MV-4-11 (cell line): ENCODE measurements around the gene LTBP1.
A peak's percentile ranks its signal among the peaks of the same experiment; 100 is the strongest.

Experiments used
- DNase-seq: peaks from one replicate; lab custom pipeline; 2025; lab: John Stamatoyannopoulos, UW

Gene LTBP1

GRCh38 chr2:33313039-33313438 lies 366.3 kb downstream of the LTBP1 start:
- DNase-seq: no peak

- no peak for DNase-seq
Observed at GRCh38 chr2:33314541-33314940, 367.8 kb downstream of the LTBP1 start.

GRCh38 chr2:33316328-33316727 lies 369.6 kb downstream of the LTBP1 start:
- DNase-seq: no peak

- DNase-seq: no peak
Observed at GRCh38 chr2:33317369-33318007, 370.7 kb downstream of the LTBP1 start.

- no peak for DNase-seq
Observed at GRCh38 chr2:33318456-33318855, 371.7 kb downstream of the LTBP1 start.

- no peak for DNase-seq
Observed at GRCh38 chr2:33320573-33320972, 373.8 kb downstream of the LTBP1 start.

- peak; percentile 66 for DNase-seq
Observed at GRCh38 chr2:33321236-33321771, 374.6 kb downstream of the LTBP1 start.

- DNase-seq: peak; percentile 23
Observed at GRCh38 chr2:33321876-33322483, 375.2 kb downstream of the LTBP1 start.

GRCh38 chr2:33322612-33323011 lies 375.9 kb downstream of the LTBP1 start:
- DNase-seq: no peak

GRCh38 chr2:33323957-33324356 lies 377.2 kb downstream of the LTBP1 start:
- no peak for DNase-seq

- DNase-seq: no peak
Observed at GRCh38 chr2:33326100-33326499, 379.3 kb downstream of the LTBP1 start.

GRCh38 chr2:33333433-33333832 lies 386.7 kb downstream of the LTBP1 start:
- DNase-seq: no peak

GRCh38 chr2:33334083-33334482 lies 387.3 kb downstream of the LTBP1 start:
- DNase-seq: no peak

- DNase-seq: no peak
Observed at GRCh38 chr2:33335516-33335915, 388.8 kb downstream of the LTBP1 start.

GRCh38 chr2:33336036-33336625 lies 389.4 kb downstream of the LTBP1 start:
- DNase-seq: peak; percentile 89

- DNase-seq: no peak
Observed at GRCh38 chr2:33337385-33337960, 390.7 kb downstream of the LTBP1 start.

GRCh38 chr2:33337981-33338380 lies 391.2 kb downstream of the LTBP1 start:
- DNase-seq: no peak

- DNase-seq: no peak
Observed at GRCh38 chr2:33339269-33339668, 392.5 kb downstream of the LTBP1 start.

GRCh38 chr2:33340280-33340679 lies 393.5 kb downstream of the LTBP1 start:
- no peak for DNase-seq

GRCh38 chr2:33342171-33342570 lies 395.4 kb downstream of the LTBP1 start:
- DNase-seq: no peak

- DNase-seq: no peak
Observed at GRCh38 chr2:33342705-33343104, 396.0 kb downstream of the LTBP1 start.

- no peak for DNase-seq
Observed at GRCh38 chr2:33343387-33343895, 396.7 kb downstream of the LTBP1 start.

GRCh38 chr2:33344230-33344629 lies 397.5 kb downstream of the LTBP1 start:
- DNase-seq: no peak
